Measurements from ENCODE around the gene ZNF215.
"Not testable (repeated sequence)": the region's sequence is repeated elsewhere in the genome, so short reads cannot be mapped to it uniquely, and the experiment has no call there.

The ZNF215 gene

GRCh38 chr11:6926208-6927029, at the start of gene ZNF215:
ZNF215 (plus strand) TSS chr11:6926426; CDS start chr11:6932273, 5,847 bp downstream.
- in situ Hi-C loops (cut with HindIII; ENCODE audit: low sequenced_read_pairs), result no loop called here

GRCh38 chr11:6876914-6877313, 49.3 kb upstream of the ZNF215 start:
- in situ Hi-C loops (cut with HindIII; ENCODE audit: low sequenced_read_pairs), result no loop called here

GRCh38 chr11:6882751-6883150, 43.5 kb upstream of the ZNF215 start:
- in situ Hi-C loops (cut with HindIII; ENCODE audit: low sequenced_read_pairs), result no loop called here

- in situ Hi-C loops (cut with HindIII; ENCODE audit: low sequenced_read_pairs), result not testable (repeated sequence)
Measured at GRCh38 chr11:6887711-6888110, 38.5 kb upstream of the ZNF215 start.

- in situ Hi-C loops (cut with HindIII; ENCODE audit: low sequenced_read_pairs), result no loop called here
Measured at GRCh38 chr11:6888830-6889229, 37.4 kb upstream of the ZNF215 start.

GRCh38 chr11:6889835-6890234, 36.4 kb upstream of the ZNF215 start:
- in situ Hi-C loops (cut with HindIII; ENCODE audit: low sequenced_read_pairs), result no loop called here

GRCh38 chr11:6892400-6892799, 33.8 kb upstream of the ZNF215 start, which contains the start of gene OR2D2:
OR2D2 (minus strand) TSS chr11:6892500; CDS start chr11:6892500, 0 bp downstream.
- in situ Hi-C loops (cut with HindIII; ENCODE audit: low sequenced_read_pairs), result no loop called here

GRCh38 chr11:6894097-6894496, 32.1 kb upstream of the ZNF215 start:
- in situ Hi-C loops (cut with HindIII; ENCODE audit: low sequenced_read_pairs), result no loop called here

GRCh38 chr11:6895010-6895409, 31.2 kb upstream of the ZNF215 start:
- in situ Hi-C loops (cut with HindIII; ENCODE audit: low sequenced_read_pairs), result no loop called here

- in situ Hi-C loops (cut with HindIII; ENCODE audit: low sequenced_read_pairs), result no loop called here
Measured at GRCh38 chr11:6898911-6899310, 27.3 kb upstream of the ZNF215 start.

- in situ Hi-C loops (cut with HindIII; ENCODE audit: low sequenced_read_pairs), result no loop called here
Measured at GRCh38 chr11:6900327-6900999, 25.8 kb upstream of the ZNF215 start.

GRCh38 chr11:6904804-6905203, 21.4 kb upstream of the ZNF215 start:
- in situ Hi-C loops (cut with HindIII; ENCODE audit: low sequenced_read_pairs), result not testable (repeated sequence)

- in situ Hi-C loops (cut with HindIII; ENCODE audit: low sequenced_read_pairs), result no loop called here
Measured at GRCh38 chr11:6911378-6911777, 14.8 kb upstream of the ZNF215 start.

- in situ Hi-C loops (cut with HindIII; ENCODE audit: low sequenced_read_pairs), result no loop called here
Measured at GRCh38 chr11:6911948-6912347, 14.3 kb upstream of the ZNF215 start.

- in situ Hi-C loops (cut with HindIII; ENCODE audit: low sequenced_read_pairs), result no loop called here
Measured at GRCh38 chr11:6919698-6920097, 6.5 kb upstream of the ZNF215 start.

- in situ Hi-C loops (cut with HindIII; ENCODE audit: low sequenced_read_pairs), result no loop called here
Measured at GRCh38 chr11:6920702-6921101, 5.5 kb upstream of the ZNF215 start, which contains the start of gene OR2D3. OR2D3 (plus strand) TSS chr11:6921002; CDS start chr11:6921002, 0 bp downstream.

- in situ Hi-C loops (cut with HindIII; ENCODE audit: low sequenced_read_pairs), result no loop called here
Measured at GRCh38 chr11:6925007-6925577, 1.1 kb upstream of the ZNF215 start.

GRCh38 chr11:6925636-6926207, 504 bp upstream of the ZNF215 start:
- in situ Hi-C loops (cut with HindIII; ENCODE audit: low sequenced_read_pairs), result no loop called here

GRCh38 chr11:6927030-6927617, 898 bp downstream of the ZNF215 start:
- in situ Hi-C loops (cut with HindIII; ENCODE audit: low sequenced_read_pairs), result no loop called here

GRCh38 chr11:6928916-6929315, 2.7 kb downstream of the ZNF215 start:
- in situ Hi-C loops (cut with HindIII; ENCODE audit: low sequenced_read_pairs), result no loop called here

- in situ Hi-C loops (cut with HindIII; ENCODE audit: low sequenced_read_pairs), result no loop called here
Measured at GRCh38 chr11:6931146-6931713, 5.0 kb downstream of the ZNF215 start.
